Kidney (tissue), 14 donors: ENCODE data around the gene ADAMTS12. TPM values are rescaled to one million over a fixed set of nuclear protein-coding genes. Genes with fewer than 3 reads are reported as not detected.

Experiments used
- DNase-seq, 5 donors: peaks; one replicate each; pipeline ENCODE4 v3.0.0-alpha.2; 2013 to 2020
- FAIRE-seq: peaks from 2 replicates; lab custom pipeline; 2012; peaks lifted over from hg19 to GRCh38; lab: Jason Lieb, UNC
- H3K27ac ChIP-seq, 2 donors: one replicate each; pipeline ENCODE4 v1.7.0; 2013; ENCODE audit warnings: low read depth in 2 of 2, low read length in 2 of 2, inconsistent platforms in 1 of 2
- H3K27me3 ChIP-seq: one replicate; pipeline ENCODE4 v1.7.1; 2013; ENCODE audit warnings: low read length, inconsistent platforms; ENCODE audit not compliant: control insufficient read depth, insufficient read depth
- H3K36me3 ChIP-seq, 3 donors: one replicate each; pipeline versions ENCODE4 v1.7.0 to v1.7.1; 2013; ENCODE audit warnings: low read length in 3 of 3, control low read depth in 1 of 3, inconsistent platforms in 1 of 3; ENCODE audit not compliant: insufficient read depth in 3 of 3, control insufficient read depth in 2 of 3
- H3K4me1 ChIP-seq, 3 donors: one replicate each; pipeline versions ENCODE4 v1.7.0 to v1.7.1; 2013; ENCODE audit warnings: low read length in 3 of 3, inconsistent platforms in 1 of 3, low read depth in 1 of 3; ENCODE audit not compliant: control insufficient read depth in 2 of 3, insufficient read depth in 2 of 3
- H3K4me3 ChIP-seq, 3 donors: one replicate each; pipeline versions ENCODE4 v1.7.0 to v1.8.1; 2013; ENCODE audit warnings: low read length in 3 of 3, control low read depth in 1 of 3, inconsistent platforms in 1 of 3
- H3K9ac ChIP-seq, 3 donors: one replicate each; pipeline versions ENCODE4 v1.7.0 to v1.7.1; 2013; ENCODE audit warnings: low read length in 3 of 3, control low read depth in 1 of 3, inconsistent platforms in 1 of 3
- H3K9me3 ChIP-seq, 3 donors: one replicate each; pipeline versions ENCODE4 v1.7.0 to v1.7.1; 2013; ENCODE audit warnings: low read length in 3 of 3, control low read depth in 1 of 3, inconsistent platforms in 1 of 3; ENCODE audit not compliant: control insufficient read depth in 2 of 3, insufficient read depth in 1 of 3
- intact Hi-C: fragments of 100-400 bp; cut with DNase I; formaldehyde crosslinking; loops from one replicate; pipeline ENCODE4 v1.11.1; 2022
- polyA plus RNA-seq: library from polyadenylated mRNA; stranded (reverse); fragments of 350-450 nt; fragmentation: Illumina TruSeq; extraction: RNeasy Lipid Tissue Mini Kit (QIAGEN cat#74804); gene quantifications from one replicate; pipeline ENCODE4 v1.2.3, GENCODE V29; 2014; ENCODE audit warnings: low read depth, low replicate concordance; ENCODE audit not compliant: insufficient read depth
- total RNA-seq: library from RNA; stranded (reverse); fragmentation: NEBNext Ultra II Directional; extraction: Animal tissue kit (Norgen Biotek cat#: 25700); gene quantifications from one replicate; pipeline ENCODE4 v1.2.1, GENCODE V29; 2021
- TF ChIP-seq, protein P1 (sequence below): IDR thresholded peaks from 3 replicates; pipeline ENCODE4 v1.5.1; 2012; ENCODE audit warnings: mild to moderate bottlenecking, moderate library complexity, borderline replicate concordance; ENCODE audit not compliant: insufficient read depth; ENCODE audit errors: extremely low read depth
- donor health status: control.
- donor health status: control.
- donor health status: control.
- donor health status: control.
- donor health status: control.
- donor health status: DM: yes; HTN: yes; CAD: no.
- donor health status: Normal renal cell carcinoma (clear cell type).

ADAMTS12 gene
- total and polyA plus RNA-seq, 2 donors from 2014 or later: 0.75 to 2.0 TPM

DNA sequence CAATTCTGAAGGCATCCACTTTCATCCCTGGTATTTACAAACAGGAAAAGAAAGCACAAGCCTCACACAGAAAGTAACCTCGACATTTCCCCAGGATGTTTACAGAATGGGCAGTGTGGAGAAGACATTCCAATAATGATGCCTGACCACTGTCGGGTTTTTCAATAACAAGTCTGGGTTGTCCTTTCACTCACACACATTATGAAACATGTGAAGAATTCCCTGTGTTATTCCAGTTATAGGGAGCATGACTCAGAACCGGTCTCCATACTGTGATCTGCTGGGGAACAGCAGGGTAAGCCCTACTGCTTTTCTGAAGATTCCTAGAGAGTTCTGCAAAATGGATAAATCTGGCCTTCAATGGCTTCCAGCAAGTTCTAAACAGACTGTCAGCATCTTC, 155.3 kb downstream of the ADAMTS12 start:
- Histone ChIP-seq H3K36me3 (no peaks in the 10 kb centered on the region), H3K4me1 (peaks cover 0 to 5% (median 2%) of the 10 kb centered on the region in 3 donors), H3K9ac (no peak overlapping the region), H3K27ac (no peak overlapping the region), H3K9me3 (no peaks in the 10 kb centered on the region), H3K4me3 (no peak overlapping the region), H3K27me3 (no peaks in the 10 kb centered on the region)
- FAIRE-seq (no peak), DNase-seq (no peak)
- intact Hi-C loops: no loop called here
- TF ChIP-seq, protein P1, sequence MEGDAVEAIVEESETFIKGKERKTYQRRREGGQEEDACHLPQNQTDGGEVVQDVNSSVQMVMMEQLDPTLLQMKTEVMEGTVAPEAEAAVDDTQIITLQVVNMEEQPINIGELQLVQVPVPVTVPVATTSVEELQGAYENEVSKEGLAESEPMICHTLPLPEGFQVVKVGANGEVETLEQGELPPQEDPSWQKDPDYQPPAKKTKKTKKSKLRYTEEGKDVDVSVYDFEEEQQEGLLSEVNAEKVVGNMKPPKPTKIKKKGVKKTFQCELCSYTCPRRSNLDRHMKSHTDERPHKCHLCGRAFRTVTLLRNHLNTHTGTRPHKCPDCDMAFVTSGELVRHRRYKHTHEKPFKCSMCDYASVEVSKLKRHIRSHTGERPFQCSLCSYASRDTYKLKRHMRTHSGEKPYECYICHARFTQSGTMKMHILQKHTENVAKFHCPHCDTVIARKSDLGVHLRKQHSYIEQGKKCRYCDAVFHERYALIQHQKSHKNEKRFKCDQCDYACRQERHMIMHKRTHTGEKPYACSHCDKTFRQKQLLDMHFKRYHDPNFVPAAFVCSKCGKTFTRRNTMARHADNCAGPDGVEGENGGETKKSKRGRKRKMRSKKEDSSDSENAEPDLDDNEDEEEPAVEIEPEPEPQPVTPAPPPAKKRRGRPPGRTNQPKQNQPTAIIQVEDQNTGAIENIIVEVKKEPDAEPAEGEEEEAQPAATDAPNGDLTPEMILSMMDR: no peak

DNA sequence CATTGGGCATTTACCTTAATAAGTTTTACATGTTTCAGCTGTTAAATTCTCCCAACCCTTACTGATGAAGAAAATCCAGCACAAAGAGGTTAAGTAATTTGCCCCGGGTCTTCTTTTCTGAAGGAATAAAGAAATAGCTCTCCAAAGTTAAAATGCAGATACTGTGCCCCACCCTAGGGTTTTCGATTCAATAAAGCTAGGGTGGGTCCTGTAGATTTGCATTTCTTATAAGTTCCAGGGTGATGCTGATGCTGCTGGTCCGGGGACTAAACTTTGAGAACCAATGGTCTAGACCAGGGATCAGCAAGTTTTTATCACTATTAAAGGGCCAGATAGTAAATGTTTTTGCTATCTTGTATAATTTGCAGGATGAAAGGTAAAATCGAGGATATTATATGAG, 156.7 kb downstream of the ADAMTS12 start:
- Histone ChIP-seq H3K9ac (no peak overlapping the region), H3K4me3 (no peak overlapping the region), H3K27me3 (no peaks in the 10 kb centered on the region), H3K9me3 (no peaks in the 10 kb centered on the region), H3K4me1 (peaks cover 0 to 5% (median 2%) of the 10 kb centered on the region in 3 donors), H3K27ac (no peak overlapping the region), H3K36me3 (no peaks in the 10 kb centered on the region)
- TF ChIP-seq, protein P1: no peak
- intact Hi-C loops: no loop called here
- no peak for DNase-seq
- no peak for FAIRE-seq

DNA sequence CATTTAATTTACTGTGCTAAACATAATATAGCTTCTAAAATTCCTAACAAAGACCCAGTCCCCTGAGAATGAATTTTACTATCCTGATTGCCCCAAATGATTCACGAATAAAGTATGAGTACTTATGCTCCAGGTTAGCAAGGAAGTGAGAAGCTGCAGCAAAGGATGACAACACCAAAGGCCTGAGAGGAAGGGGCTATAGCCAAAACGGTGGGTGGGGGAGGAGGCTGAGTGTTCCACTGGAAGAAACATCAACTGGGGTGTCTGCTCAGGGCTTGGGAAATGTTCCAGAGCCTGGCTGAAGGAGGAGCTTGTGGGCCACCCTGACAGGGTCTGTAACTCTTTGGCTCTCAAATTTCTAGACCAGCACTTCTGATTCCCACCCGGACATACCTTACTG, 157.3 kb downstream of the ADAMTS12 start:
- no peak overlapping the region for H3K27ac ChIP-seq
- DNase-seq: peak in 3 of 5 donors; percentile 23 to 68 (median 40)
- intact Hi-C loops: no loop called here

More for the DNA sequence above, 157.3 kb downstream of the ADAMTS12 start:
- no peak for FAIRE-seq
- Histone ChIP-seq H3K4me1 (peaks cover 0 to 5% (median 2%) of the 10 kb centered on the region in 3 donors), H3K27me3 (no peaks in the 10 kb centered on the region), H3K36me3 (no peaks in the 10 kb centered on the region), H3K4me3 (no peak overlapping the region), H3K9ac (no peak overlapping the region), H3K9me3 (no peaks in the 10 kb centered on the region)
- TF ChIP-seq, protein P1: no peak
